Esophagus muscularis mucosa (tissue), 4 donors: ENCODE measurements around the gene TBX15. TPM values are rescaled to one million over a fixed set of nuclear protein-coding genes. Genes with fewer than 3 reads are reported as not detected.

ENCODE experiments used
- DNase-seq: peaks from one replicate; pipeline ENCODE4 v3.0.0-alpha.2; 2017; ENCODE audit errors: extremely low spot score
- H3K27ac ChIP-seq, 4 donors: fragments of 200-600 bp; sonication (generic); replicated peaks in 1 of 4; 1 replicate in 3 of 4; 2 replicates in 1 of 4; pipeline ENCODE4 v1.5.1; 2016 to 2019; ENCODE audit warnings: mild to moderate bottlenecking in 1 of 4
- H3K27me3 ChIP-seq, 4 donors: fragments of 200-600 bp; sonication (generic); one replicate each; pipeline versions ENCODE4 v1.5.1 to v1.6.0; 2016 to 2019
- H3K36me3 ChIP-seq, 4 donors: fragments of 200-600 bp; sonication (generic); one replicate each; pipeline ENCODE4 v1.5.1; 2016 to 2019
- H3K4me1 ChIP-seq, 4 donors: fragments of 200-600 bp; sonication (generic); one replicate each; pipeline ENCODE4 v1.5.1; 2016 to 2019
- H3K4me3 ChIP-seq, 4 donors: fragments of 200-600 bp; sonication (generic); 1 replicate in 2 of 4; 2 replicates in 2 of 4; pipeline ENCODE4 v1.5.1; 2016 to 2019; ENCODE audit warnings: mild to moderate bottlenecking in 4 of 4, moderate library complexity in 1 of 4
- H3K9me3 ChIP-seq, 4 donors: fragments of 200-600 bp; sonication (generic); 1 replicate in 3 of 4; 2 replicates in 1 of 4; pipeline ENCODE4 v1.5.1; 2016 to 2019
- CTCF ChIP-seq, 3 experiments: fragments of 200-600 bp in 2 of 3; fragments of 450-650 bp in 1 of 3; sonication (generic) in 2 of 3; IDR thresholded peaks; one replicate each; pipeline ENCODE4 v1.5.1; 2017 to 2019; ENCODE audit warnings: antibody characterized with exemption in 3 of 3, mild to moderate bottlenecking in 2 of 3, moderate library complexity in 1 of 3
- EP300 ChIP-seq: sonication (generic); formaldehyde crosslinking; IDR thresholded peaks from one replicate; pipeline ENCODE4 v1.6.1; 2017; ENCODE audit warnings: antibody characterized with exemption
- POLR2A ChIP-seq: fragments of 450-650 bp; IDR thresholded peaks from one replicate; pipeline ENCODE4 v1.6.1; 2017; ENCODE audit warnings: antibody characterized with exemption, moderate library complexity, mild to moderate bottlenecking, low read depth
- POLR2AphosphoS5 ChIP-seq, 2 donors: sonication (generic); formaldehyde crosslinking; IDR thresholded peaks; one replicate each; pipeline ENCODE4 v1.6.1; 2017; ENCODE audit warnings: antibody characterized with exemption in 2 of 2
- WGBS: methylation state at CpG from one replicate; pipeline ENCODE4 v1.1.5; 2018; 5-methylcytosine and 5-hydroxymethylcytosine counted together
- intact Hi-C: fragments of 100-400 bp; cut with DNase I; formaldehyde crosslinking; loops from one replicate; pipeline ENCODE4 v1.15.1; 2023
- total RNA-seq, 4 donors: library from RNA; depleted of rRNA; stranded (reverse); fragments of >200 nt; gene quantifications; one replicate each; pipeline versions ENCODE4 v1.1.0 to v1.2.1, GENCODE V29; 2016

The TBX15 gene
- total RNA-seq, 4 donors from 2014 or later: 0.42 to 1.2 (median 0.79) TPM

GRCh38 chr1:118986555-118987467, 1.3 kb downstream of the TBX15 start:
- 15% methylated on average over 31 of the region's 42 CpGs for WGBS
- Histone ChIP-seq H3K9me3 (peaks cover 0 to 5% (median 0%) of the 10 kb centered on the region in 4 donors), H3K4me3 (peak overlapping the region; percentile 48 to 60 (median 50)), H3K36me3 (no peaks in the 10 kb centered on the region), H3K27me3 (peaks cover 4 to 100% (median 92%) of the 10 kb centered on the region in 4 donors), H3K4me1 (peaks cover 30 to 57% (median 45%) of the 10 kb centered on the region in 4 donors), H3K27ac (peak overlapping the region in 2 of 4 donors; percentile 20 to 41)
- DNase-seq: no peak
- intact Hi-C loops: no loop called here
- no peak for TF ChIP-seq CTCF (IDR thresholded peaks at IDR 0.05)
- TF ChIP-seq POLR2AphosphoS5 (IDR thresholded peaks at IDR 0.05): no peak
- TF ChIP-seq EP300: no peak
- TF ChIP-seq POLR2A: no peak

- Histone ChIP-seq H3K9me3 (peaks cover 0 to 5% (median 0%) of the 10 kb centered on the region in 4 donors), H3K27me3 (peaks cover 4 to 100% (median 91%) of the 10 kb centered on the region in 4 donors), H3K4me1 (peaks cover 30 to 57% (median 45%) of the 10 kb centered on the region in 4 donors), H3K36me3 (no peaks in the 10 kb centered on the region), H3K4me3 (peak overlapping the region; percentile 48 to 60 (median 50)), H3K27ac (no peak overlapping the region)
- no peak for TF ChIP-seq POLR2A
- TF ChIP-seq CTCF (IDR thresholded peaks at IDR 0.05): no peak
- no peak for TF ChIP-seq POLR2AphosphoS5 (IDR thresholded peaks at IDR 0.05)
- no peak for TF ChIP-seq EP300
- WGBS: 16% methylated on average over 34 of the region's 34 CpGs
- no peak for DNase-seq
- intact Hi-C loops: no loop called here
These were observed 2.2 kb downstream of the TBX15 start for GRCh38 chr1:118985640-118986554.

DNA sequence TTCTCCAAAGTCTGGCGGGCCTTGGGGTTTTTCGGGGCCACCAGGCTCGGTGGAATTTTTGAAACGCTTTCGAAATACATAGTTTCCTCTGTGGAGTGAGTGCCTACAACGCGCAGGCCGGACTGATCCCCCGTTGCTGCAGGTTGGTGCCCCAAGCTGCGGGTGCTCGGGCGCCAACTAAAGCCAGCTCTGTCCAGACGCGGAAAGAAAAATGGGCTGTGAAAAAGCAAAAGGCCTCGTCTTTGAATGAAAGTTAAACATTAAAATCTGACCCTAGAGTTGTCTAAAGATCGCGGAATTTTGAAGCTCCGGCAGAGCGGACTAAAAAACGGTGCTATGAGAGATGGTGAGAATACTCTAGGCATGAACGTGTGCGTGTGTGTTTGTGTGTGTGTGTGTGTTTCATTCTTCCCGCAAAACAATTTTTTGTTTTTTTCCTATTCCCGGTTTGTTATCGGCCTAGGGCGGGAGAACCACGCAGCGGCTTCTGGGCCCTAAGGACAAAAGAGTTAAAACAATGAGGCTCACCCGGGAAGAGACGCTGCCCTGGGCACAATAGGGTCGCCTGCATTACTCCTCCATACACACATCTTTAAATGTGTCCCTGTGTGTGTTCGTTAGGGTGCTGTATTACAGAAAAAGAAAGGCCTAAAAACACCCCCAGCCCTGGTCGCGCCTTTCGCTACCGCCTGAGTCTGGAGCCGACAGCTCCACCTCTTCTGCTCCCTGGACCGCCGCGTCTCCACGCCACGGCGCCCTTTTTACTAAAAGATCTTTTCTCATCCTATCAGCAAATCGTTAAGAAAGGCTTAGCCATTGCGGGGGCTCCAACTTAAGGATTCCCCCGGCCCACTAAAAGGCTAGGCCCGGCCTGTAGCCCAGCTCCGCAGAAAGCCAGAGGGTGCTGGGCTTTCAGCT, 3.2 kb downstream of the TBX15 start:
- intact Hi-C loops: no loop called here
- Histone ChIP-seq H3K4me1 (peaks cover 30 to 59% (median 46%) of the 10 kb centered on the region in 4 donors), H3K4me3 (peak overlapping the region; percentile 29 to 47 (median 35)), H3K27ac (no peak overlapping the region), H3K36me3 (no peaks in the 10 kb centered on the region), H3K27me3 (peaks cover 4 to 100% (median 92%) of the 10 kb centered on the region in 4 donors), H3K9me3 (peaks cover 0 to 5% (median 0%) of the 10 kb centered on the region in 4 donors)
- TF ChIP-seq CTCF (IDR thresholded peaks at IDR 0.05) (no peak), EP300 (no peak), POLR2AphosphoS5 (IDR thresholded peaks at IDR 0.05) (no peak), POLR2A (no peak)
- WGBS: 40% methylated on average over 48 of the region's 48 CpGs
- no peak for DNase-seq

GRCh38 chr1:118984086-118984721, 3.9 kb downstream of the TBX15 start:
- Histone ChIP-seq H3K27me3 (peaks cover 4 to 100% (median 91%) of the 10 kb centered on the region in 4 donors), H3K9me3 (peaks cover 0 to 3% (median 0%) of the 10 kb centered on the region in 4 donors), H3K4me1 (peaks cover 32 to 66% (median 54%) of the 10 kb centered on the region in 4 donors), H3K4me3 (peak overlapping the region; percentile 29 to 47 (median 35)), H3K36me3 (no peaks in the 10 kb centered on the region), H3K27ac (no peak overlapping the region)
- intact Hi-C loops: no loop called here
- no peak for DNase-seq
- no peak for TF ChIP-seq POLR2AphosphoS5 (IDR thresholded peaks at IDR 0.05)
- TF ChIP-seq CTCF (IDR thresholded peaks at IDR 0.05): no peak
- no peak for TF ChIP-seq EP300
- TF ChIP-seq POLR2A: no peak
- 28% methylated on average over 11 of the region's 43 CpGs for WGBS
